ENCODE measurements around the gene CXorf65.

The CXorf65 gene

DNA sequence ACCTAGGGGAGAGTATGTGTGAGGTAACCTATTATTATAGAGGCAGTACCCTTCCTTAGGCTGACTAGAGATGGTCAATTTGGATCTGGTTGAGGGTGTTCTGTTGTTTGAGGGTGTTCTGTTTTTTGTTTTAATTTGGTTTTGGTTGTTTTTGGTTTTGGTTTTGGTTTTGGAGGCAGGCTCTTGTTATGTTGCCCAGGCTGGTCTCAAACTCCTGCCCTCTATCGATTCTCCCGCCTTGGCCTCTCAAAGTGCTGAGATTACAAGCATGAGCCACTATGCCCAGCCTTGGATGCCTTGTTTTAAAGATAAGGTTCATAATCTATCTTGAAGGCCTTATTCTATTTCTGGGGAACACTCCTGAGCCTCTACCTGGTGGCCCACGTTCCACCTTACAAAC is 912 bp downstream of the CXorf65 start:
- DNase-seq = no peak

DNA sequence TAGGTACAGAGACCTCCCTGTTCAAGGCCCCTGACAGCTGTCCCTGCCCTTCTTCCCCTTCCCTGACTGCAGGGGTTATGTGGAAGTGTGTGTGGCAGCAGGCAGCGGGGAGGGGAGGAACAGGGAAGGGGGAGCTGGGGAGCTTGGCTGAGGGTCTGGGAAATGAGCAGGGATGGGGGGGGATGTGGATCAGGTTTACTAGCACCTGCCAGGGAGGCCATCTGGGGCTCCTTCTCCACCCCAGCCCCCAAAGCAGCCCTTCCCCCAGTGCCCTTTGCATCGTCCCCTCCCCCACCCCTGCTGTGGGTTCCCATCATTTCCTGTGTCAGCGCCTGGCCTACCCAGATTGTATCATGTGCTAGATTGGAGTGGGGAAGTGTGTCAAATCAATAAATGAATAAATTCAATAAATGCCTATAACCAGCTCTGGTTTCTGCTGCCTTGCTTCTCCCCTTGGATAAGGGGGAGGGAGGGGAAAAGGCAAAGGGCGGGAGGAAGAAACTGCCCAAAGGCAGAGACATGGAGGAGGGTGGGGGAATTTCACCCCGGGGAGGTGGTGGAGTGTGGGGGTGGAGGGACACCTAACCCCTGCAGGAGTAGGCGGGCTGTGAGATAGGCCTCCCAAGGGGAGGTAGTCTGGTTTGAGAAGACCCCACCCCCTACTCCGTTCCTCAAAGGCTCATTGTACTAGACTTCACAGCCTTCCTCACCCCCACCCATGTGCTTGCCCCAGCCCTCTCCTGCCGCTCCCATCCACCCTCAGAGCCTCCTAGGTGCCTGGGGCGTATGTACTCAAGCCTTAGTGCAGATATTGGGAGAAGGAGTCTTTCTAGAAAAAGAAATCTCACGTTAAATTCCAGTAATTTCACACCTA is 3.2 kb downstream of the CXorf65 start:
- DNase-seq = no peak

DNA sequence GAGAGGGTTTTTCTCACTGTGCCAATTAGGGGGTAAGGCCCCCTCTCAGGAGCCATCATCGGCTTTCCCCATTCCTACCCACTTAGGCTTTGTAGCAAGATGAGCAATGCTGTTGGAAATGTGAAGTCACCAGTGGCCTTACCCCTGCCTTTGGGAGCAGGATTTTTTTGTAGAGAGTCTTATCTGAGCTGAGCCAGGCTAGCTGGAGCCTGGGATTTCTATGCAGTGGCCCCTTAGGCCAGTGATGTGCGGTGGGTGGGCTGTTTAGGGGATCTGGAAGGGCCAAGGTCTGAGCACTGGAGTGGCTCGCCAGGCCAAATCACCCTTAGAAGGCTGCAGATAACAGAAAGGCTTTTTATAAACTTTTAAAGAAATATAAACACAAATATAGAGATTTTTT is 4.2 kb downstream of the CXorf65 start:
- DNase-seq = no peak

DNA sequence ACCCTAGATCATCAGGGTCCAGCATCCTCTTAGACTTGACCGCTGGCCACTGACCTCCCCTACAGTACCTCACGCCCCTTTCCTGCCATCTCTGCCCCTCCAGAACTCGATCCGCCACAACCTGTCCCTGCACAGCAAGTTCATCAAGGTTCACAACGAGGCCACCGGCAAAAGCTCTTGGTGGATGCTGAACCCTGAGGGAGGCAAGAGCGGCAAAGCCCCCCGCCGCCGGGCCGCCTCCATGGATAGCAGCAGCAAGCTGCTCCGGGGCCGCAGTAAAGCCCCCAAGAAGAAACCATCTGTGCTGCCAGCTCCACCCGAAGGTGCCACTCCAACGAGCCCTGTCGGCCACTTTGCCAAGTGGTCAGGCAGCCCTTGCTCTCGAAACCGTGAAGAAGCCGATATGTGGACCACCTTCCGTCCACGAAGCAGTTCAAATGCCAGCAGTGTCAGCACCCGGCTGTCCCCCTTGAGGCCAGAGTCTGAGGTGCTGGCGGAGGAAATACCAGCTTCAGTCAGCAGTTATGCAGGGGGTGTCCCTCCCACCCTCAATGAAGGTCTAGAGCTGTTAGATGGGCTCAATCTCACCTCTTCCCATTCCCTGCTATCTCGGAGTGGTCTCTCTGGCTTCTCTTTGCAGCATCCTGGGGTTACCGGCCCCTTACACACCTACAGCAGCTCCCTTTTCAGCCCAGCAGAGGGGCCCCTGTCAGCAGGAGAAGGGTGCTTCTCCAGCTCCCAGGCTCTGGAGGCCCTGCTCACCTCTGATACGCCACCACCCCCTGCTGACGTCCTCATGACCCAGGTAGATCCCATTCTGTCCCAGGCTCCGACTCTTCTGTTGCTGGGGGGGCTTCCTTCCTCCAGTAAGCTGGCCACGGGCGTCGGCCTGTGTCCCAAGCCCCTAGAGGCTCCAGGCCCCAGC is 5.7 kb downstream of the CXorf65 start:
- DNase-seq = no peak

DNA sequence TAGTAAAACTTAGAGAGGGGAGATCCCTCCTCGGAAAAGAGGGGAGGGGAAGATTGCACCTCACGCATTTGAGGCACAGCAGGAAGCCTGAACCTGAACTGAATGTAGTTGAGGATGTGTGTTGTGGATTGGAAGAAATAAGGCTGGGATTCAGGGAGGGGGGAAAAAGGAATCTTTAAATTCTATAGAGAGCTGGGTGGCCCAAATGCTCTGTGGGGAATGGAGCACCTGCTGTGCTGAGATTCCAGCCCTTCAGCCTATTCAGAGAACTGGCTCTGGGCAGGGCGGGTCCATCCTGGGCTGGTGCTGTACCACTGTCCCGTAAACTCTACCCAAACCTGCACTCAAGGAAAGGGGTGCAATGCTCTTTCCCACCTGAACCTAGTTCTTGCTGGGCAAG is 6.8 kb downstream of the CXorf65 start:
- no peak for DNase-seq

DNA sequence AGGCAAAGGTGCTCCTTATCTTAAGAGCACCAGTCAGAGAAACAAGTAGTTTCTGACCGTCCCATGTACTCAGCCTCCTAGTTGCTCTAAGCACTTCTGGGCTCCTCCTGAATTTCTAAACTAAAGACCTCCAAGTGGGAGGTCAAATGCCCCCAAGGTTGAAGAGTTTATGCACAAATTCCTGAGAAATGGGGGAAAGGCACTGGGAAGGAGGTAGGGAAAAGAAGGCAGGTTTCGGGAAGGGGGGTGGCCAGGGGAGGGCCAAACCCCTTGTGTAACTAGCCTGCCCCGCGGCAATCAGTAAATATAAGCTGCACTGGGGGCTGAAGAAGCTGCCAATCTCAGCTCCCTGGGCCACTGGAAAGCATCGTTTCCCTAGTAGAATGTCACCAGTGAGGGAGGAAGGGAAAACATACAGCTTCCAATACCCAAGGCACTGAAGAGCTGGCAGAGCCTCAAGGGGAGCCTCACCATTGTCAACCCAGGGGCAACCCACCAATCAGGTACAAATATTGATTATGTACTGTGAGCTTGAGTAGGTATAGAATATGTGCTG is 7.5 kb downstream of the CXorf65 start:
- no peak for DNase-seq

DNA sequence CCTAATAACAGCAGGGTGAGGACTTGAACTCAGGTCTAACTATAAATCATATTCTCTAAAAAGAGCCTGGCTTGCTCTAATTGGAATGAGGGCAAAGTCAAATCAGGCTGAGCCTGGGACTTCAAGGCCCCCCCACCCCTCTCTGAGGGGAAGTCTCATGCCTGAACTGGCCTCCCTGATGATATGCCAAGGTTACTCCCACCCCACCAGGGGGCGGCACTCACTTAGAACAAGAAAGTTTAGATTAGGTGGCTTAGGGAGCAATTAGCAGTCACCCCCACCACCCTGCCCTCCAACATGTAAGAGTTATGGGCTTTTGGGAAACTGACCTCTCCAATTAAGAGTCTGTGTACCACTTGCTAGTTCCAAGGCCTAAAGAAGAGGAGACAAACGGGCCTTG is 8.2 kb downstream of the CXorf65 start:
- DNase-seq = peak; percentile 3

DNA sequence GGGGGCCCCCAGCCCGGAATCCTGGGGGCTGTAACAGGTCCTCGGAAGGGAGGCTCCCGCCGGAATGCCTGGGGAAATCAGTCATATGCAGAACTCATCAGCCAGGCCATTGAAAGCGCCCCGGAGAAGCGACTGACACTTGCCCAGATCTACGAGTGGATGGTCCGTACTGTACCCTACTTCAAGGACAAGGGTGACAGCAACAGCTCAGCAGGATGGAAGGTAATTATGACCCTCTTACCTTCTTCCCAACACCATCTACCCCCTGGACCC is 9.8 kb downstream of the CXorf65 start:
- no peak for DNase-seq

DNA sequence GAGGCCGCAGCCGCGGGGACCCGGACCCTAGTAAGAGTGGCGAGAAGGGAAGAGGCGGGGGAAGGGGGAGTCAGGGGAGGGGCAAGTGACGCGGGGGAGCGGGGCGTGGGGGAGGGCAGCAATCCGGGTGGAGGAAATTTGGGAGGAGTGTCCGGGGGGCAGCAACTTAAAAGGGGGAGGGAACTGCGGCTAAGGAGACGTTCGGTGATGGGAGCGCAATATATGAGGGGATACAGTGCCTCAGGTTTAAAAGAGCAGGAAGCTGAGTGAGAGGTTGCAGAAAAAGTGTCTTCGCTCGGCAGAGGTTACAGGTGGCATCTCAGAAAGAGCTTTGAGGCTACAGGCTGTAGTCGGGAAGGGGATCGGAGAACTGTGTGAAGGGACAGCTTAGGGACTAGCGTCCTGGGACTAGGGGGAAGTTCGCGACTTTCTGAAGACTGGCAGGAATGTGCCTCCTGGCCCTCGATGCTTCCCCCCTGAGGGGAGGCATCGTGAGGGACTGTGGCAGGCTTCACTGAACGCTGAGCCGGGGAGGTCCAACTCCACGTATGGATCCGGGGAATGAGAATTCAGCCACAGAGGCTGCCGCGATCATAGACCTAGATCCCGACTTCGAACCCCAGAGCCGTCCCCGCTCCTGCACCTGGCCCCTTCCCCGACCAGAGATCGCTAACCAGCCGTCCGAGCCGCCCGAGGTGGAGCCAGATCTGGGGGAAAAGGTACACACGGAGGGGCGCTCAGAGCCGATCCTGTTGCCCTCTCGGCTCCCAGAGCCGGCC is 10.4 kb downstream of the CXorf65 start:
- DNase-seq = peak; percentile 45

DNA sequence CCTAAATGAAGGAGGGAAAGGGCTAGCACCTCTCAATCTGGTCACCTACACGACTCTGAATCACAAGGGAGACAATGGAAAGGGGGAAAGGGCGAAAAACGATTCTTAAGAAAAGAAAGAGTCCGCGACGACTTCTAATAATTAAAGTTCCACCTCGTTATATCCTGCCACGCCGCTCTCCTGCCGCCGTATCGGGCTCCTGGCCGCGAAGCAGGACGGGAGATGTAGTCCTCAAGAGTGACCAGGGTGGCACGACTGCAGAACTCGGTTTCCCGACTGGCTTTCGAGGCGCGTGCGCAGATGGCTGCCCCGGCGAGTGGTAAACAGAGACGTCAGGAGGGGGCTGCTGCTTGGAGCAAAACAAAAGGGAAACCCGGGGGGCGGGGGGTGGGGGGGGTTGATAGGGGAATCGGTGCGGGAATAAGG is 11.0 kb downstream of the CXorf65 start, which contains the start of gene FOXO4:
Gene FOXO4 (plus strand): TSS at position 297 of the 426 bp plus-strand sequence. CDS start 678 bp downstream, outside the sequence.
- peak; percentile 74 for DNase-seq

DNA sequence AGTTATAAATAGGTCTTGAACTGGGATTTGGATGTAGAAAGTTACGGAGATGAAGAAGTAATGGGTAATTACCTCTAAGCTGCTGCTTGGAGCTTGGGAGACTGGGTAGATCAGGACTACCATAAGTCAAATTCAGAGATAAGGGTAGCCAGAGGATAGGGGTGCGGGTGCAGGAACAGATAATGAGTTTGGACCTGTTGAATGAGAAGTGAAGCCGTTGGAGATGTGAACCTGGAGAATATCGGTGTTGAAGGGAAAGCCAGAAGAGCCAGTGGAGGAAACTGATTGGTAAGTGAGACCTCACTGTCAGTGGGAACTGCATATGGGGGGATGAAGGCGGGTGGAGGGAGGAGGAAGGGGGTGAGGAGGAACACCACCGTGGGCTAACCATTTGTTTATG is 11.5 kb downstream of the CXorf65 start:
- no peak for DNase-seq

DNA sequence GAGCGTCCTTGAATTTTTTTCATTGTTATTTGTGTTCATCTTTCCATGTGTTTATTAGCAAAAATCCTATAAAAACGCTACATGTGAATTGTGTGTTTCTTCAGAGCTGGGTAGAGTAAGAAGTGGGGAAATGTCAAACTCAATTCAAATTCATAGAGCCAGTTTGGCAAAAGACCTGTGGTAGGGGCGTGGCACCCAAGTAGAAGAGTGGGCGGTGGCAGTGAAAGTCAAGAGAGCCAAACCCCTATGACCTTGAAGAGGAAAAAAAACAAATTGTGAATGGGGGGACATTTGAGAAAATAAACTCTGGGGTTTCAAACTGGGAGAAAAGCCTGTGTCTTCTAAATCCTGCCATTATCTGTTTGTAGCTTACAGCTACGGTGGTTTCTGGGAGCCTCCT is 15.3 kb downstream of the CXorf65 start:
- no peak for DNase-seq

DNA sequence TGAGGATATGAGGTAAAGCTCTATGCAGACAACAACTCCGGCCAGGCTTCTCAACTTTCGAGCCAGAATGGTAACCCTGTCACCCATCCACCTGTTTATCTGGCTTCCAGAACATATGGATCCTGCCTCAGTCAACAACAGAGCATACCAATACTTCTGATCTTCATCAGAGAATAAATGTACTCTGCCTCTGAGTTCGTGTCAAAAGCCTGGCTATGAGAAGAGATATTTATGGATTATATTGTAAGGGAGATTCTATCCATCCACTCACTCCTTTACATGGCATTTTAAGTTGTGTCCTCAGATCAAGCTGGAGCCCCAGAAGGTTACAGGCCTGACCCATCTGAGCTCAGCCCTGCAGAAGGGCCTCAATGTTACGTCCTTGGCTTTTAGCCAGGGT is 20.6 kb downstream of the CXorf65 start:
- DNase-seq = no peak

DNA sequence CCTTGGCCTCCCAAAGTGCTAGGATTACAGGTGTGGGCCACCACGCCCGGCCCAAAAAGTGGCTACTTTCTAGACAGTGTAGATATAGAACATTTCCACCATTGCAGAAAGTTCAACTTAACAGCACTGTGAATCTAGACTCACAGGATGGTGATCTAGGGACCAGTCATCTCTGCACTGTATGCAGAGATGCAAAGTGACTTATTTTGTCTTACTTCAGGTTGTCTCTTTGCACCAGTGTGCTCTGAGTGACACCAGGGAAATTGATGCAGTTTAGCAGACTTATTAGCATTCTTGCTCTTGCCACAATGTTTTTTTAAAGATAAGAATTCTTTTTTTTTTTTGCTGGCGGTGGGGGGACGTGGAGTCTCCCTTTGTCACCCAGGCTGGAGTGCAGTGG is 23.7 kb downstream of the CXorf65 start:
- no peak for DNase-seq

DNA sequence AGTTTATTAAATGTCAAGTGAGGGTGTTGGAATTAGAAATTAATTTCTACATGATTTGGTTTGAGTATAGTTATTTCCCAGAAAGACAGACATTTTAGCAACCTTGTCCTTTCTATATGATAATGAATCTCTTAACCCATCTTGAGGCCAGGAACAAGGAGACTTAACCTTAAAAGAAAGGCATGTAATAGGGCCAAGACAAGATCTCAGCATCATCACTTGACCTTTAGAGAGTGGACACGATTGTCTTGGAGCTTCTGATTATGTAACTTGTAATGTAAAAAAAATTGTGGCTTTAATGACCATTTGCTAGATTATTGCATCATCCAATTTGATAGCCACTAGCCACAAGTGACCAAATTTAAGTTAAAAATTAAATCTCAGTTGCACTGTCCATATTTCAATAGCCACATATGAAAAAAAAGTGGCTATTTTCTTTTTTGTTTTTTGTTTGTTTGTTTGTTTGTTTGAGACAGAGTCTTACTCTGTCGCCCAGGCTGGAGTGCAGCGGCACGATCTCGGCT is 24.4 kb downstream of the CXorf65 start:
- DNase-seq = no peak

DNA sequence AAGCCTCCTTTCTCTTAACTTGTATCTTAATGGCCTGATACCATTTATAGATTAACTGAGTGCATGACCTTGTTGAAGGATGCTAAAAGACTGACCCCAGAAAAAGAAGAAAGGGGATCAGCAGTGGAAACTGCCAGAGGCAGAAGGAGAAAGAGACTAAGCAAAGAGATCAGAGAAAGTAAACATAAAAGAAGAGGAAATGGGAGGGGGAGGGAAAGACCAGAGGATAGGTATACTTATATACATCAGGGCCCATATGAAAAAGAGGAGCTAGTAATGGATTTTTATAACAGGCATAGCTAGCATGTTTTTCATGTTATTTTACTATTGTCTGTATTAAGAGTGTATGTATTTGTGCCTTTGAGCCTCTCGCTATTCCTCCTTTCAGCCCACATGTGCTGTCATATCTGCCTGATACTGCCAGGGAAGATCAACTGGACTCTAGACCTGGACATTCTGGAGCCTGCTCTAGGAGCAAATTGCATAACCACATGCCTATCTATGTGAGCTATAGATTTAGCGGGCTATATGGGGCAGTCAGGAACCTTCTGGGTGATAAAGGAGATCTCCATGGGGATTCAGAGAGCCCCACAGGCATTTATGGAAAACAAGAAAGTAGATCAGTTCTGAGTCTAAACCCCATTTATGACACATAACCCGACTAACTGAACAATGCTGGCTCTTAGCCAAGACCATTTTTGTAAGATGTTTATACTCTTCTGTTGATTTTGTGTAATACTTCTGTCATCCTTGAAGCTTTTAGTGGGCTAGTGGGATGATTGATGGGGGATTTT is 25.0 kb downstream of the CXorf65 start:
- DNase-seq = no peak

DNA sequence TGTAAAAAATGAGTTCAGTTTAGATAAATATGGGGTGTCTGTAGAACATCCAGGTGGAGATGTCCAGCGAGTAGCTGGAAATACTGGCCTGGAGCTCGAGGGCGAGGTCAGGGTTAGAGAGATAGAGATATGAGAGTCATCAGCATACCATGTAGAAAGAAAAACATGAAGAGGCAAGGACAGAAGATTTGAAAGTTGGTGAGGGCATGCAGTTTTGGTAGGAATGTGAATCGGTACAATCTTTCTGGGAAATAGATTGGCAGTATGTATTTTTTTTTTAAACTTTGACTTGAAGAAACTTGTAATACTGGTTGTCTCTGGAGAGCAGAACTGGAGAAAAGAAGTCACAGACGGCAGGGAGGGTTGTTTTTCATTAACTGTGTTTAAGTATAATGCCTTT is 36.0 kb downstream of the CXorf65 start:
- DNase-seq = no peak

DNA sequence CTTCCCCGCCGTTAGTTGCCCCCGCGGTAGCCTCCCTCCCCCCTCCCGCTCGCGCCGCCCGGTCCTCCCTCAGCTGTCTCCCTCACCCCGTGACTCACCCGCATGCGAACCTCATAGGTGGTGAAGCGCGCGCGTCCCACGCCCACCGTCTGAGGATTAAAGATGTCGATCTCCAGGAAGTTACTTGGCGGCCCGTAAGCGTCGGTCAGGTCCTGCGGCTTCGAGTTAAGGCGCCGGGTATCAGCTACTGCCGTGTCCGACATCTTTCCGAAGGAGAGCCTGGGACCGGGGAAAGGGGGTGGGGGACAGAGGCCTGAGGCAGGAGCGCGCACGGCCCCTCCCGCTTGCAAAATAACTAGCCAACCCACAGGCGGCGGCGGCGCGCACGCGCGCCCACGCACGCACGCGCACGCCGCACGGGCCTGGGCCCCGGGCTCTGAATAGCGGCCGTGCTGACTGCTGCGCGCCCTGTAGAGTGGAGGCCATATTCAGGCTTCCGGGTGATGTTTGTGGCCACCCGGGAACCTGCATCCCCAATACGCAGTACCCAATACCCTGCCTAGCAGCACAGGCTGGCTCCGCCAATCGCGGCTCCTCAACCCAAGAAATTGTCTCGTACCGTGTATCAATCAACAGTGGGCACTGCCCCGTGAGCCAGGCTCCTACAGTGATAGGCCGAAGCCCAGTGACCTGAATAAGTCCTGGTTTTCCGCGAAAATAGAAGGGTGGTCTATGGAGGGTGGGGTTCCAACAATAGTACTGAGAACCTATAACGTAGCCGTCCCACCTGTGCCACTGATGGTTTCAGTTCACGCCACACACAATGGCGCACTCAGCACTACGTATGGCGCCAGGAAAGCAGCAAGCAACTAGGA is 38.3 kb downstream of the CXorf65 start, which contains the start of gene SNX12:
Gene SNX12 (minus strand): TSS at position 291 of the 875 bp plus-strand sequence. CDS start 28 bp downstream, at position 263.
- peak; percentile 92 for DNase-seq

DNA sequence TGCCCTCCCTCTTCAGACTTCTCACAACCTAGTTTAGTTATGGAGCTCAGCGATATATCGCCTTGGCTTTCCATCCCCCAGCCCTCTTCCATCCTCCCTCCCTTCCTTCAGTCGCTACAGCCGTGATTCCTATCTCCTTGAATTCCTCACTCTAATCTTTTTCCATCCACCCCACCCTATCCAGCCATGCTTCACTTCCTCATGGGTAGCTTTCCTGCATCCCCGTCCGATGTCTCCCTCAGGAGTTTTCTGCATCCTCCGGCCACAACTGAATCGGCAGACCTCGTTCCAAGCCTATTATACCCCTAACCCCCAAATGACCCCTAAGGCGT is 38.9 kb downstream of the CXorf65 start:
- DNase-seq = no peak

DNA sequence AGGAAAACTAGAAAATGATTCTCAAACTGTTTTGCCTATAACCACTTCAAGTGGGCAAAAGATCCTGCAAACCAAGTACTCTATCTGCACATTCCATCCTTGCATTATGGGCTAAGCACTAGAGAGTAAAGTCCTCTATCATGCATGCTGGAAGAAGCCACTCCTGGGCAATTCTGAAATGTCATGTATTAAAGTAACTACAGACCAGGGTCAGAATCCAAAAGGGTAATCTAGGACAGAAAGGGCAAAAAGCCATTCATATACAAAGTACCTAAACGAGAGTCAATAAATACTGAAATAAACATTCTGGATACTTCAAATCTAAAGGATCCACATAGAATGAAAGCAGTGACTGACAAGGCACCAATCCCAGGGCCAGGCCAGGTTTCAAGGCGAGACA is 39.5 kb downstream of the CXorf65 start:
- no peak for DNase-seq

DNA sequence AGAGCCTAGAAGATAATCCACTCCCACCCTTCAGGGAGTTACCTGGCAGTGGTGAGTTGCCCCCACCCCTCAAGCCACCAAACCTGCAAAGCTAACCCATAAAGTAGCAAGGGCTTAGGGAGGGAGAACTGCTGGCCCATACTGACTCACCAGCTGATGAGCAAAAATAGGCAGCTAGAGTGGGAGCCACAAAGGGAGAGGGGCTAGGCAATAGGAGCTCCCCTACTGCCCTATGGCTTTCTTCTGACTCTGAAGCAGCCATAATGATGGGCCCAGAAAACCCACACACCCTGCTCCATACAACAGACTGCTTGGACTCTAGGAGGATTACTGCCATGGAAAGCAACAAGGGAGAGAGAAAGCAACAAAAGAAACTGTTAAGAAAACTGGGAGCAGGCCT is 46.4 kb downstream of the CXorf65 start:
- no peak for DNase-seq

Measured in NCI-H1105 treated with DMSO at 0.1 percent for 48 hours (cell line).